AG09319 (cell line): ENCODE measurements around the gene WNT9B.

Experiments used
- DNase-seq: peaks from one replicate; pipeline ENCODE4 v3.0.0-alpha.2; 2010; ENCODE audit warnings: low read depth; ENCODE audit errors: extremely low read depth
- TF ChIP-seq, protein P1 (sequence below): IDR thresholded peaks from 2 replicates; pipeline ENCODE4 v1.5.1; 2011; ENCODE audit warnings: low read depth, mild to moderate bottlenecking, inconsistent platforms, low read length, moderate library complexity

The WNT9B gene

DNA sequence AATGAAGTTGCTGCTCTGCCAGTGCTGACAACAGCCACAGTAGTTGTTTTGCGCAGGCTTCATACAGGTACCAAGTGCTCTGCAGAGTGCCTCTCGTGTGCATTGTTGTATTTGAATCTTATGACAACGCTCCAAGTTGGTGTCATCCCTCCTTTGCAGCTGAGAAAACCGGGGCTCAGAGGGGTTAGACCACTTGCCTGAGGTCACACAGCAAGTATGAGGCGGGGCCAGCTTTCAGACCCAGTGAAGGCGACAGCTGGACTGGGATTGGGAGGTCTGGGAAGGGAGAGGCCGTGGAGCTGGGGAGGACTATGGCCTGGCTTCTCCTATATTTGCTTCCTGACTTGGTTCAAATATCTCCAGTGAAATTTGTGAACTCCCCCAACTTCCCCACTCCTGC lies 33.2 kb downstream of the WNT9B start:
- no peak for DNase-seq
- TF ChIP-seq, protein P1, sequence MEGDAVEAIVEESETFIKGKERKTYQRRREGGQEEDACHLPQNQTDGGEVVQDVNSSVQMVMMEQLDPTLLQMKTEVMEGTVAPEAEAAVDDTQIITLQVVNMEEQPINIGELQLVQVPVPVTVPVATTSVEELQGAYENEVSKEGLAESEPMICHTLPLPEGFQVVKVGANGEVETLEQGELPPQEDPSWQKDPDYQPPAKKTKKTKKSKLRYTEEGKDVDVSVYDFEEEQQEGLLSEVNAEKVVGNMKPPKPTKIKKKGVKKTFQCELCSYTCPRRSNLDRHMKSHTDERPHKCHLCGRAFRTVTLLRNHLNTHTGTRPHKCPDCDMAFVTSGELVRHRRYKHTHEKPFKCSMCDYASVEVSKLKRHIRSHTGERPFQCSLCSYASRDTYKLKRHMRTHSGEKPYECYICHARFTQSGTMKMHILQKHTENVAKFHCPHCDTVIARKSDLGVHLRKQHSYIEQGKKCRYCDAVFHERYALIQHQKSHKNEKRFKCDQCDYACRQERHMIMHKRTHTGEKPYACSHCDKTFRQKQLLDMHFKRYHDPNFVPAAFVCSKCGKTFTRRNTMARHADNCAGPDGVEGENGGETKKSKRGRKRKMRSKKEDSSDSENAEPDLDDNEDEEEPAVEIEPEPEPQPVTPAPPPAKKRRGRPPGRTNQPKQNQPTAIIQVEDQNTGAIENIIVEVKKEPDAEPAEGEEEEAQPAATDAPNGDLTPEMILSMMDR = no peak

DNA sequence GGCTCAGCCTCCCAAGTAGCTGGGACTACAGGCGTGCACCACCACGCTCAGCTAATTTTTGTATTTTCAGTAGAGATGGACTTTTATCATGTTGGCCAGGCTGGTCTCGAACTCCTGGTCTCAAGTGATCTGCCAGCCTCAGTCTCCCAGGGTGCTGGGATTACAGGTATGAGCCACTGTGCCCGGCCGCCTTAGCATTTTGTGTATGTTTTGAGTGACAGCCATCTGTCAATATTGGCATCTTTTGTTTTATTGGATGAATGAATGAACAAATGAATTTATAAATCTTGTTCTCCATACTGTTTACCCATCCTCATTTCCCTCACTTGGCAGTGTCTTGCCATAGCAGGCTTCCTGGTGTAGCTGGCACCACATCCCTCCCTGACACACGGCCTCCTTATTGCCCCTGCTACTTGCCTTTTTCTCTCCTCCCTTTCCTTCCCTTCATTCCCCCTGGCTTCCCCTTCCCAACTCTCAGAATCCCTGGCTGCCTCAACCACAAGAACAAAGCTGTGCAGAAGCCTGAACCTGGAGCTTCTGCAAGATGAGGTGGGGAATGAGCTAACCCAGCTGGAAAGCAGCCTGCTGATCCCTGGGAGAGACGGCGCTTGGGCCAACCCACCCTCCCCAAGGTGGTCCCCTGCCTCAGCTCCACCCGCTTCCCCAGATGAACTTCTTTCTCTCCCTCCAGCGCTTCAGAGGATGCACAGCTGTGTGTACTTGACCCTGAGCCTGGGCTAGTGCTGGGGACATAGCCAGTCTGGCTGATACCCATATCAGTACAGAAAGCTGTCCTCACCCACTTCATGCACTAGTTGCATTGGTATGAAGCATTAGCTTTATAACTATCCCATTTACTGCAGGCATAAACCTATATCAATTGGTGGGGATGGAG lies 34.3 kb downstream of the WNT9B start:
- TF ChIP-seq, protein P1 = no peak
- no peak for DNase-seq

DNA sequence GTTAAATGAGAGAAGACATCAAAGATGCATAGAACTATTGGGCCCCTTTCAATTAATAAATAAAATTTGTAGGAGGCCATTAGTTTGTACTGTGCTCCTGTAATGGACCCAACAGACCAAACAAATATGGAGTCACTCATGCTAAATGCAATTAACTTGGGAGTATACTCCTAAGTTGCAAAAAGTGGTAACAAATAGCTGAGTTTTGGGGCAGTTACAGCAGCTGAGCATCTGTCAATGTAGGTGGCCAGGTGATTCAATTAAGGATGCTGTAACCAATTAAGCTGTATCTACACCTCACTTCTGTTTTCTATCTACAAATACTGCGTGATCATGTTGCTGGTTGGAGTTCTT lies 34.9 kb downstream of the WNT9B start:
- no peak for DNase-seq
- TF ChIP-seq, protein P1 = no peak

DNA sequence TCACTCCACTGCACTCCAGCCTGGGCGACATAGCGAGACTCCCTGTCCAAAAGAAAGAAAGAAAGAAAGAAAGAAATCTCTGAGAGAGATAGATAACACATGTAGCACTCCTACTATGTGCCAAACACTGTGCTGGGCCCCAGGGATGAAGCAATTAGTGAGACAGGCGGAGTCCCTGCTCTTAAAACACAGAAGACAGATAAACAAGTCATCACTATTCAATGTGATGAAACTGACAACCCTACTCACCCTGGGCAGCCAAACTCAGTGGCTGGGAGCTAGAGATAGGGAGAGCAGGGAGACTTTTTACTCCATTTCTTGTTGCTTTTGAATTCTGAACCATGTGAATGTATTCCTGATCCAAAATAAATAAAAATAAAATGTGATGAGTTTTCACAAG lies 36.3 kb downstream of the WNT9B start:
- TF ChIP-seq, protein P1 = no peak
- no peak for DNase-seq

DNA sequence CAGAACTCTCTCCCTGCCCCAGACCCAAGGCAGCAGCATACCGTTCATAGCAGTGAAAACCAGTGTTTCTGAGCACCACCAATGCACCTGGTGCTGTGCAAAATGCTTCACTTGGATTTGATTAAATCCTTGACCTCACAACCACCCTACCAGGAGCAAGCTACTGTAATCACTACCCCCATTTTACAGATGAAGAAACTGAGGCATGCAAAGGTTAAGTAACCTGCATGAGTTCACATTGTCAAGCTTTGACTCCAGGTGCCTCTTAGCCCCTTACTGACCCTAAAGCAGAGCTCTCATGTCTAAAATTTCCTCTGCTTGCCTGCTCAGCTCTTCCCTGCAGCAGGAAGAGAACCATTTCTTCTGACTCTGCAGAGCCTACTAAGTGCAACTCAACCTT lies 37.3 kb downstream of the WNT9B start:
- DNase-seq = no peak
- TF ChIP-seq, protein P1 = no peak

DNA sequence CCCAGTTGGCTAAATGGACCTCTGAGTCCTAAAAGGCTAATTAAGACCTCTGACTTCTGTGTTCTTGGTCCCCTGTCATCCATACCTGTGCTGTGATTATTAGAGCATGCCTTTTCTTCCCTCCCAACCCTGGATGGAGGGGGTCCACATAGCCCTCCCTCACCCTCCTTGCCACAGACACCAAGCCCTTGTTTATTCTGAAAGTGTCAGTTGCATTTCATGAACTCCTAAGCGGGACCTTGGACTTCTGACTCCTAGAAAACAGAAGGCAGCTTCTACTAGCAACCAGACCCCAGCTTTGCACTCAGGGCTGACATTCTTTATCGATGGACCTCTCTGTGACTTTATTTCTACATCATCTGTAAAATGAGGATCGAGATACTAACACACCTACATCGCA lies 38.1 kb downstream of the WNT9B start:
- TF ChIP-seq, protein P1 = no peak
- DNase-seq = no peak

DNA sequence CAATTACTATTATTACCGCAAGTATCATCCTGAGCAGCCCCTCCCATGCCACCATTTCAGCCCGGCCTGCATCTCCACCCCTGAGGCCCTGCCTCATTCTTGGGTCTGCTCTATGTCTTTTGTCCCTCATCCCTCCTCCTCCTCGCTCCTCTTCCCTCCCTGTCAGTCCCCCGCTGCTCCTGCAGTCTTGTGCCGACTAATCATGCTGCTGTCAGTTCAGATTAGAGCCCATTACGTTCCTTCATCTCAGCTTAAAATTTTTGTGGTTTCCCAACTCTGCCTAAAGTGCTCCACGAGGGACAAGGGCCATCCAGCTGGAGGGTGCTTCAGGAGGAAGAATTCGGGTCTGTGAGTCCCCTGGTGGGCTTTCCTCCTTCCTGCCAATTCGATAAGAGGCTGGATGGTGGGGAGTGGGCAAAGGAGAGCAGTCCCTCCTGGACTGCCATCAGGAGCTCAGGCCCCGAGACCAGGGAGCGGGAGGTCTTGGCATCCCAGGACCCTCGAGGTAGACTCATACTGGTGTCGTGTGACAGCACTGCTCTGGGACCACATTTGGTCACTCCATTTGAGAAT lies 38.7 kb downstream of the WNT9B start:
- no peak for DNase-seq
- TF ChIP-seq, protein P1 = no peak
